GM12873 (cell line): ENCODE results near the gene TIE1.

Source experiments
- TF ChIP-seq, protein P1 (sequence below): IDR thresholded peaks from 2 replicates; pipeline ENCODE4 v1.5.1; 2012; ENCODE audit warnings: low read depth, mild to moderate bottlenecking, moderate library complexity, low read length, control low read depth; ENCODE audit not compliant: insufficient read depth; ENCODE audit errors: missing control alignments

The TIE1 gene

DNA sequence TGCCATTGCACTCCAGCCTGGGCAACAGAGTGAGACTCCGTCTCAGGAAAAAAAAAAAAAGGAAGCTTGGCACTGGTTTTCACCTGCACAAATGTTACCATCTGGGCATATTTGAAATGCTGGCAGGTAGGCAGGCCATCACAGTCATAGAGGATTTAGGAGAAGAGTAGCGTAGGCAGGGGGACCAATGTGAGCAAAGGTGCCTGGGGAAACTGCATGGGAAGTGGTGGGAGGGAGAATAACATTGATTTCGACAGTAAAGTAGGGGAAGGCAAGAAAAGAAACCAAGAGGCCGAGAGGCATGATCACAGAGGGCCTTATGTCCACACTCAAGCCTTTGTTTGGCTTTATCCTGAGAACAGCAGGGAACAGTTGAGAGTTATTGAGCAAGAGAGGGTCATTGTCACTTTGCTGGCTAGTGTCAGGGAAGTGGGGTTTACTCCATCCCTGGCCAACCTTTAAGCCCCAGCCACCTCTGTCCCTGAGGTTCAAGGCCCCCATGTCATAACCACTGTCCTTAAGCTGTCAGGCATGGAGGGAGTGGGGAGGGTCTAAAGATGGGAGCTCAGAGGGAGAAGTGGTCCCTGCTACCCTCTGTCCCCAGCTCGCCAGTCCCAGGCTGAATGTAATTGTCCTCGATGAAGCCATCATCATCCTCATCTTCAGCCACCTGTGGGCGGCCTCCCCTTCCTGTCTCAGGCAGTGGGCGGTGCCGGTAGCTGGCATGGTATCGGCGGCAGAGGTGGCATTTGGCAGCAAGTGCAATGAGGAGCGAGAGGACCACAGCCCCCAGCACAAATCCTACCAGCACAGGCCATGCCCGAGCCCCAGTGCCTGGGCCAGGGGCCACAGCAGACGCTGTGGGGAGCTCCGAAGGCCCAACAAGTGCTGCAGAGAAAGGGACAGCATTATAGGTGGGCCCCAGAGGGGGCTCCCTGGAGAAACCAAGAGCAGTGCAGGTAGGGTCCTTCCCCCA lies 18.3 kb upstream of the TIE1 start:
- TF ChIP-seq, protein P1, sequence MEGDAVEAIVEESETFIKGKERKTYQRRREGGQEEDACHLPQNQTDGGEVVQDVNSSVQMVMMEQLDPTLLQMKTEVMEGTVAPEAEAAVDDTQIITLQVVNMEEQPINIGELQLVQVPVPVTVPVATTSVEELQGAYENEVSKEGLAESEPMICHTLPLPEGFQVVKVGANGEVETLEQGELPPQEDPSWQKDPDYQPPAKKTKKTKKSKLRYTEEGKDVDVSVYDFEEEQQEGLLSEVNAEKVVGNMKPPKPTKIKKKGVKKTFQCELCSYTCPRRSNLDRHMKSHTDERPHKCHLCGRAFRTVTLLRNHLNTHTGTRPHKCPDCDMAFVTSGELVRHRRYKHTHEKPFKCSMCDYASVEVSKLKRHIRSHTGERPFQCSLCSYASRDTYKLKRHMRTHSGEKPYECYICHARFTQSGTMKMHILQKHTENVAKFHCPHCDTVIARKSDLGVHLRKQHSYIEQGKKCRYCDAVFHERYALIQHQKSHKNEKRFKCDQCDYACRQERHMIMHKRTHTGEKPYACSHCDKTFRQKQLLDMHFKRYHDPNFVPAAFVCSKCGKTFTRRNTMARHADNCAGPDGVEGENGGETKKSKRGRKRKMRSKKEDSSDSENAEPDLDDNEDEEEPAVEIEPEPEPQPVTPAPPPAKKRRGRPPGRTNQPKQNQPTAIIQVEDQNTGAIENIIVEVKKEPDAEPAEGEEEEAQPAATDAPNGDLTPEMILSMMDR = no peak

DNA sequence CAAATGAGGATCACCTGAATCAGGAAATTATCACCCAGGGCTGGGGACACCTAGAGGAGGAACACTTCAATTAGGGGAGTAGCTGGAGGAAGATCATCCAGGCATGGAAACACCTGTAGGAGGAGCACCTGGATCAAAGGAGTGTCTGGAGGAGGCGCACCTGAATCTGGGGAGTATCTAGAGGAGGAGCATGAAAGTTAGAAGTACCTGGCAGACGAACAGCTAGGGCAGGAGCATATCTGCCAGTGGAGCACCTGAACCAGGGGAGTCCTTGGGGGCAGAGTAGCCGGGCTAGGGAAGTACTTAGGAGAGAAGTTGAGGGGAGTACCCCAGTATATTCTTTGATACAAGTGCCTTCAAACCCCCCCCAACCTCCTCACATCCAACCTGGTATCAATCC lies 16.7 kb upstream of the TIE1 start:
- TF ChIP-seq, protein P1 = no peak

DNA sequence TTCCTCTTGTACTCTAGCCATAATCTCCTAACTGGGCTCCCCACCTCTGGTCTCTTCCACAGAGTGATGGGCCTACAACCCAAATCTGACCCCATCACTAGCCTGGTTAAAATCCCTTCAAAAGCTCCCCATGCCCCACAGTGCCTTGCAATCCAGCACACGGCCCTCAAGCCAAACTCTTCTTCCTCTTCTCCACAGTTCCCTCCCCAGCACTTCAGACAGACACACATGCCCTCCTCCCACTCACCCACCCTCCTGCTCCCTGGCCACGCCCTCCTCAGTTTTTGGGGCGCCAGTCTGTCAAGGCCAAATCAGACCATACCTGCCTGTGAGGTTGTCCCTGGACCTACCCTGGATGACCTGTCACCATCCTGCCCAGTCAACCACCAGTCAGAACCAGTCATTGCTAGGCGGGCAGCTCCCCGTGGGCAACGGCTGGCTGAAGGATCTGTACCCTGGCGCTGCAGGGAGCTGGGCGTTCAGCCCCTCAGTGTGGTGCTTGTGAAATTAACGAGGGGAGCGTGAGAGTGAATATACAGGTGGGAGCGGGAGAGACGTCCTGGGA lies 16.2 kb upstream of the TIE1 start:
- TF ChIP-seq, protein P1 = no peak

DNA sequence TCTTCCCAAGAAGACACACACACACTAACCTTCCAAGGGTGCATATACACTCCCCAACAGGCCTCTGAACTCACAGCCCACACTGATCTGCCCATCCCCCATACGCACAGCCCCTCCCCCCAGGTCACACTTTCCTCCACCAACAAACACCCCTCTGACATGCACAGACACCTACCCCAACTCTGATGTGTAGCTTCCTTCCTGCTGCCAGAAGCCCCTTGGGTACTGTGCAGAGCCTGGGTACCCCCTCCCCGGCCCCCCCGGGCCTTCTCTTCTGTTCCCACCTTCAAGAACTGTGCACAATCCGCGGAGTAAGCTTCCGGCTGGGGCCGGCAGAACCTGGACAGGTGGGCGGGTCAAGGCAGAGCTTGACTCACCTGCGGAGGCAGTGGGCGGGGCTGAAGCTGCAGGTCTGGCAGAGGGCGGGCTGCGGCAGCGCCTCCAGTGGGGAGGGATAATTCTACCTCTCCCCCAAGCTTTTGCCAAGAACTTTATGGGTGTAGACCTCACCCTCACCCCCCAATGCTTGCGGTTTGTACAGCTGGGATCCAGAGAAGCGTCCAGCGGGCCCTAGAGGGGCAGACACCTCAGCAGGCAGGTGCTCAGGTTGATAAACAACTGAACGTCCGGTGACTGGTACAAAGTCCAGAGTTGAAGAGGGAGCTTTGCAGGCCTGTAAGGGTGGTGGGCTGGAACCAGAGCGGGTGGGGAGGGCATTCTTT lies 15.4 kb upstream of the TIE1 start, which contains the start of gene C1orf210:
Gene C1orf210 (minus strand): TSS at position 313 of the 722 bp plus-strand sequence. CDS start 2,311 bp downstream, outside the sequence.
- TF ChIP-seq, protein P1 = no peak

DNA sequence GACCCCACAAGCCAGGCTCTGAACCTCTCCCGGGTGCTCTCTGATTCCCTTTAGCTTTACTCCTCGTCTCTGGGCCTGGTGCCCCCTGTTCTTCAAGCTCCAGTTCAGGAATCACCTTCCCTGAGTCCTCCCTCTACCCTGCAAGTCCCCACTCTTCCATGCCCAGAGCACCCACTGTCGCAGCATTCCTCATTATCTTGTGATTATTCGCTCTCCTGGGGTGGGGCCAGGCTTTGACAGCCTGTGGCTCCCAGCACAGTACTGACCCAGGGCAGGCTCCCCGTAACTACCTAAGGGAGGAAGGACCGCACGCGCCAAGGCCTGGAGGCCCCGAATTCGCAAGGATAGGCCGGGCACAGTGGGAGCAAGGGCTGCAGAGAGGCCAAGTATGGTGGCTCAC lies 14.7 kb upstream of the TIE1 start:
- TF ChIP-seq, protein P1 = no peak

DNA sequence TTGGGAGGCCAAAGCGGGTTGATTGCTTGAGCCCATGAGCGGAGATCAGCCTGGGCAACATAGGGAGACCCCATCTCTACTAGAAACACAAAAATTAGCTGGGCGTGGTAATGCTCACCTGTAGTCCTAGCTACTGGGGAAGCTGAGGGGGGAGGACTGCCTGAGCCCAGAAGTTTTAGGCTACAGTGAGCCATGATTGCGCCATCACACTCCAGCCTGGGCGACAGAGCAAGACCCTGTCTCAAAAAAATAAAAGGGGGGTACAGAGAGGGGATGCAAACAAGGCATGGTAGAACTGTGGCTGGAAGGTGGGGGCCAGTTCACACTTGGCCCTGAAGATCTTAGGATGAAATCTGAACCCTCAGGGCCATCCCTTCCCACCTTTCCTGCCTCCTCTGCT lies 14.2 kb upstream of the TIE1 start:
- TF ChIP-seq, protein P1 = no peak
